ENCODE data around the gene IRF9.

The IRF9 gene

DNA sequence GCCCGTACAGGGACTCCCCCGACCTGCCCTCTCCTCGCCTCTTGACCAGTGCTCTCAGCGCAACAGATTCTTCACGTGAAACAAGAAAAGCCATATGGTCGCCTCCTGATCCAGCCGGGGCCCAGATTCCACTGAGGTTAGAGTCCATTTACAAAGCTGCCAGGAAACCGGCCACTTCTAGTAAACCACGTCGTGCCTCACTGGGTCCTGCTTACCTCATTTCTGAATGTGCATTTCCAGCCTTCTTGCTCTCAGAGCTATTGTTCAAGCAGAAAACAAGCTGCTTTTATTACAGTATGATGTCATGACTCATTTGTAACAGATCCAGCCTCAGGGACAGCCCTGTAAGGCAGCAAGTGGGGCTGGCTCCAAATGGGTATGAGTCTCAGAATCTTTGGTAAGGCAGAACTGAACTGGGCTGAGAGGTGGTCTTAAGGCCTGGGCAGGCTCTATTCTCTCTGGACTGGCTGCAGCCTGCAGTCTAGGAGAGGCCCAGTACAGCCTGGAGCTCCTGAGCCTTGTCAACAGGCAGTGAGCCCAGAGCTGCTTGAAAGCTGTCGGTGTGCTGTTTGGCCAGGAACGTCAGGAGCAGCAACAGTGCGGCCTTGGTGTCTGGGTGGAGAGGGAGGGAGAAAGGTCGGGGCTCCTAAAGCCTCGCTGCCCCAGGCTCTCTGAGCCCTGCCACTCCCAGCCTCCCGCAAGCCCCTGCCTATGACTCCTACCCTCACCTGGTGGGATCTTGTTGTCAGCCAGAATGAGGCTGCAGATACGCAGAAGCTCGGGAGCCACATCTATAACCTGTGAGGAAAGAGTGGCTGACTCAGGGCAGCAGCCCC lies 19.1 kb downstream of the IRF9 start:
- Histone ChIP-seq H3K36me3 (ENCODE audit: control insufficient read depth in 2 of 2, insufficient read depth in 1 of 2, low read length in 2 of 2) (peaks cover 0 to 86% of the 10 kb centered on the region in 2 experiments; a peak in 2 of 3 replicates), H3K9me3 (ENCODE audit: control insufficient read depth, insufficient read depth, low read depth, low read length) (no peaks in the 10 kb centered on the region), H3K4me1 (ENCODE audit: control insufficient read depth, insufficient read depth, low read length) (no peaks in the 10 kb centered on the region), H3K4me3 (ENCODE audit: low read depth, low read length) (no peak overlapping the region), H3K27ac (ENCODE audit: extremely low read depth, low read depth, low read length) (no peak overlapping the region; the same call in 1 of the 2 replicates)
- CTCF ChIA-PET, result interaction anchor here (0.8 to 1.7 kb wide), 2 partner anchors 19 to 122 kb away, joined by 3 to 5 read pairs; partner anchors contain the start of gene IRF9
- POLR2A ChIA-PET, result interaction anchor here (1.0 to 2.0 kb wide), 6 partner anchors 10 to 86 kb away, joined by 3 to 8 read pairs (median 3); partner anchors contain the start of genes IRF9, MDP1 and PCK2
- TF ChIP-seq, protein P1, sequence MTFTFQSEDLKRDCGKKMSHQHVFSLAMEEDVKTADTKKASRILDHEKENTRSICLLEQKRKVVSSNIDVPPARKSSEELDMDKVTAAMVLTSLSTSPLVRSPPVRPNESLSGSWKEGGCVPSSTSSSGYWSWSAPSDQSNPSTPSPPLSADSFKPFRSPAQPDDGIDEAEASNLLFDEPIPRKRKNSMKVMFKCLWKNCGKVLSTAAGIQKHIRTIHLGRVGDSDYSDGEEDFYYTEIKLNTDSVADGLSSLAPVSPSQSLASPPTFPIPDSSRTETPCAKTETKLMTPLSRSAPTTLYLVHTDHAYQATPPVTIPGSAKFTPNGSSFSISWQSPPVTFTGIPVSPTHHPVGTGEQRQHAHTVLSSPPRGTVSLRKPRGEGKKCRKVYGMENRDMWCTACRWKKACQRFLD (tag by site-specific recombination; IDR thresholded peaks at IDR 0.05), result no peak
- no peak for TF ChIP-seq ZFP37 (tag by site-specific recombination; IDR thresholded peaks at IDR 0.05)
- TF ChIP-seq, protein P2, sequence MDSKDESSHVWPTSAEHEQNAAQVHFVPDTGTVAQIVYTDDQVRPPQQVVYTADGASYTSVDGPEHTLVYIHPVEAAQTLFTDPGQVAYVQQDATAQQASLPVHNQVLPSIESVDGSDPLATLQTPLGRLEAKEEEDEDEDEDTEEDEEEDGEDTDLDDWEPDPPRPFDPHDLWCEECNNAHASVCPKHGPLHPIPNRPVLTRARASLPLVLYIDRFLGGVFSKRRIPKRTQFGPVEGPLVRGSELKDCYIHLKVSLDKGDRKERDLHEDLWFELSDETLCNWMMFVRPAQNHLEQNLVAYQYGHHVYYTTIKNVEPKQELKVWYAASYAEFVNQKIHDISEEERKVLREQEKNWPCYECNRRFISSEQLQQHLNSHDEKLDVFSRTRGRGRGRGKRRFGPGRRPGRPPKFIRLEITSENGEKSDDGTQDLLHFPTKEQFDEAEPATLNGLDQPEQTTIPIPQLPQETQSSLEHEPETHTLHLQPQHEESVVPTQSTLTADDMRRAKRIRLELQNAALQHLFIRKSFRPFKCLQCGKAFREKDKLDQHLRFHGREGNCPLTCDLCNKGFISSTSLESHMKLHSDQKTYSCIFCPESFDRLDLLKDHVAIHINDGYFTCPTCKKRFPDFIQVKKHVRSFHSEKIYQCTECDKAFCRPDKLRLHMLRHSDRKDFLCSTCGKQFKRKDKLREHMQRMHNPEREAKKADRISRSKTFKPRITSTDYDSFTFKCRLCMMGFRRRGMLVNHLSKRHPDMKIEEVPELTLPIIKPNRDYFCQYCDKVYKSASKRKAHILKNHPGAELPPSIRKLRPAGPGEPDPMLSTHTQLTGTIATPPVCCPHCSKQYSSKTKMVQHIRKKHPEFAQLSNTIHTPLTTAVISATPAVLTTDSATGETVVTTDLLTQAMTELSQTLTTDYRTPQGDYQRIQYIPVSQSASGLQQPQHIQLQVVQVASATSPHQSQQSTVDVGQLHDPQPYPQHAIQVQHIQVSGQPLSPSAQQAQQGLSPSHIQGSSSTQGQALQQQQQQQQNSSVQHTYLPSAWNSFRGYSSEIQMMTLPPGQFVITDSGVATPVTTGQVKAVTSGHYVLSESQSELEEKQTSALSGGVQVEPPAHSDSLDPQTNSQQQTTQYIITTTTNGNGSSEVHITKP (tag by site-specific recombination; IDR thresholded peaks at IDR 0.05), result 0 out of 2 replicates have a peak, but pooled peaks have one; percentile 38
- no peak for TF ChIP-seq ZNF26 (tag by site-specific recombination; IDR thresholded peaks at IDR 0.05)
- no peak for TF ChIP-seq TRIM28 (IDR thresholded peaks at IDR 0.05; ENCODE audit: borderline replicate concordance, low read length)
- no peak for TF ChIP-seq ZNF843 (tag by site-specific recombination; IDR thresholded peaks at IDR 0.05)
- TF ChIP-seq PRDM1 (tag by site-specific recombination; IDR thresholded peaks at IDR 0.05), result no peak
- TF ChIP-seq ZNF248 (tag by site-specific recombination; IDR thresholded peaks at IDR 0.05), result no peak
- no peak for TF ChIP-seq KLF9 (tag by site-specific recombination; IDR thresholded peaks at IDR 0.05; ENCODE audit: low read depth)
- TF ChIP-seq ZNF174 (tag by site-specific recombination; IDR thresholded peaks at IDR 0.05), result no peak
- no peak for TF ChIP-seq ZNF747 (tag by site-specific recombination; IDR thresholded peaks at IDR 0.05)
- TF ChIP-seq REST (tag by site-specific recombination; IDR thresholded peaks at IDR 0.05), result no peak
- TF ChIP-seq PATZ1 (tag by site-specific recombination; IDR thresholded peaks at IDR 0.05), result peak; percentile 35; the same call in 1 of the 2 replicates
- TF ChIP-seq ZNF518A (tag by site-specific recombination; conservative IDR thresholded peaks at IDR 0.05; ENCODE audit: low read depth), result no peak
- no peak for TF ChIP-seq KLF16 (tag by site-specific recombination; IDR thresholded peaks at IDR 0.05)
- no peak for TF ChIP-seq YY1 (tag by site-specific recombination; IDR thresholded peaks at IDR 0.05)
- TF ChIP-seq ZBTB8A (tag by site-specific recombination; IDR thresholded peaks at IDR 0.05), result no peak
- TF ChIP-seq ZNF544 (tag by site-specific recombination; IDR thresholded peaks at IDR 0.05), result no peak
